Measurements from ENCODE around the gene ABAT. TPM values are rescaled to one million over a fixed set of nuclear protein-coding genes. Genes with fewer than 3 reads are reported as not detected.
"Not testable (repeated sequence)": the region's sequence is repeated elsewhere in the genome, so short reads cannot be mapped to it uniquely, and the experiment has no call there.

ABAT gene
- total RNA-seq, 2 donors from 2014 or later, result 9.8 to 14.9 TPM

GRCh38 chr16:8785408-8785807 lies 111.0 kb downstream of the ABAT start:
- Histone ChIP-seq H3K4me3 (no peak overlapping the region), H3K27ac (no peak overlapping the region), H3K4me1 (no peaks in the 10 kb centered on the region), H3K27me3 (no peaks in the 10 kb centered on the region), H3K9me3 (no peaks in the 10 kb centered on the region), H3K36me3 (no peaks in the 10 kb centered on the region)
- no peak for TF ChIP-seq CTCF (IDR thresholded peaks at IDR 0.05)
- DNase-seq (ENCODE audit: low spot score), result no peak

DNA sequence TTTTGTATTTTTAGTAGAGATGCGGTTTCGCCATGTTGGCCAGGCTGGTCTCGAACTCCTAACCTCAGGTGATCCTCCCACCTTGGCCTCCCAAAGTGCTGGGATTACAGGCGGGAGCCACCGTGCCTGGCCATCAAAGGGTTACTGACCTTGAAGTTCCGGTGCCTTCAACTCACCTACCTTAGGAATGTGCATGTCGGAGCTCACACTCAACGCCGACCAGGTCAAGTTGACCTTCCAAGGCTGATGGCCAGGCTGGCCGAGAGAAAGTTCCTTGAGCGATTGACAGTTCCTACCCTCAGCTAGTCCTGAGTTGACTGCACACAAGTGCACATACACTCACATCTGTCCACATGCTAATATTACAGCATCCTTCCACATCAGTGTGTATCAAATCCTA lies 111.9 kb downstream of the ABAT start:
- not testable (repeated sequence) for H3K9me3 ChIP-seq; H3K27me3 ChIP-seq; H3K4me3 ChIP-seq; DNase-seq (ENCODE audit: low spot score); H3K36me3 ChIP-seq; H3K27ac ChIP-seq; H3K4me1 ChIP-seq

GRCh38 chr16:8788578-8789172 lies 114.3 kb downstream of the ABAT start:
- no peaks in the 10 kb centered on the region for H3K4me1 ChIP-seq
- H3K27me3 ChIP-seq, result no peaks in the 10 kb centered on the region
- no peak overlapping the region for H3K27ac ChIP-seq
- no peak for DNase-seq (ENCODE audit: low spot score)
- TF ChIP-seq CTCF (IDR thresholded peaks at IDR 0.05), result no peak
- H3K9me3 ChIP-seq, result no peaks in the 10 kb centered on the region
- no peaks in the 10 kb centered on the region for H3K36me3 ChIP-seq
- no peak overlapping the region for H3K4me3 ChIP-seq

DNA sequence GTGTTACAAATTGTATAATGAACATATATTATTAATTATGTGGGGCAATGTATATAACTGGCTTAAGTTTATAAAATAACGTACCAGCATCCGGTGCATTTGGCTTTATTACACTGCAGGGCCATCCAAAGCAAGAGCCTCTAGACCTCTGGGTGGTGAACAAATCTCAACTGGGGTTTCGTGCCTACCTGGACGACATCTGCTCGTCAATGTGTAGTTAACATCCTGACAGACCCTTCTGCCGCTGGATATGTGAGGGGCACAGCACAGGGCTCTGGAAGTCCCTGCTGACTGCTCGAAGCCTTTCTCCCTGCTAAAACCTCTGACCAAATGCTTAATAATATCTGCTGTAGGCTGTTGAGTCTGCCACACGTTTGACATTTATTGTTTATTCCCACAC lies 120.7 kb downstream of the ABAT start:
- Histone ChIP-seq H3K4me1 (peaks cover 0 to 29% of the 10 kb centered on the region in 2 donors), H3K27me3 (no peaks in the 10 kb centered on the region), H3K9me3 (no peaks in the 10 kb centered on the region), H3K27ac (no peak overlapping the region), H3K4me3 (no peak overlapping the region), H3K36me3 (no peaks in the 10 kb centered on the region)
- no peak for TF ChIP-seq CTCF (IDR thresholded peaks at IDR 0.05)
- DNase-seq (ENCODE audit: low spot score), result no peak

- DNase-seq (ENCODE audit: low spot score), result no peak
- Histone ChIP-seq H3K36me3 (no peaks in the 10 kb centered on the region), H3K27ac (no peak overlapping the region), H3K4me3 (no peak overlapping the region), H3K9me3 (no peaks in the 10 kb centered on the region), H3K27me3 (no peaks in the 10 kb centered on the region), H3K4me1 (peaks cover 0 to 31% of the 10 kb centered on the region in 2 donors)
- no peak for TF ChIP-seq CTCF (IDR thresholded peaks at IDR 0.05)
These were observed 121.4 kb downstream of the ABAT start for GRCh38 chr16:8795818-8796217.

DNA sequence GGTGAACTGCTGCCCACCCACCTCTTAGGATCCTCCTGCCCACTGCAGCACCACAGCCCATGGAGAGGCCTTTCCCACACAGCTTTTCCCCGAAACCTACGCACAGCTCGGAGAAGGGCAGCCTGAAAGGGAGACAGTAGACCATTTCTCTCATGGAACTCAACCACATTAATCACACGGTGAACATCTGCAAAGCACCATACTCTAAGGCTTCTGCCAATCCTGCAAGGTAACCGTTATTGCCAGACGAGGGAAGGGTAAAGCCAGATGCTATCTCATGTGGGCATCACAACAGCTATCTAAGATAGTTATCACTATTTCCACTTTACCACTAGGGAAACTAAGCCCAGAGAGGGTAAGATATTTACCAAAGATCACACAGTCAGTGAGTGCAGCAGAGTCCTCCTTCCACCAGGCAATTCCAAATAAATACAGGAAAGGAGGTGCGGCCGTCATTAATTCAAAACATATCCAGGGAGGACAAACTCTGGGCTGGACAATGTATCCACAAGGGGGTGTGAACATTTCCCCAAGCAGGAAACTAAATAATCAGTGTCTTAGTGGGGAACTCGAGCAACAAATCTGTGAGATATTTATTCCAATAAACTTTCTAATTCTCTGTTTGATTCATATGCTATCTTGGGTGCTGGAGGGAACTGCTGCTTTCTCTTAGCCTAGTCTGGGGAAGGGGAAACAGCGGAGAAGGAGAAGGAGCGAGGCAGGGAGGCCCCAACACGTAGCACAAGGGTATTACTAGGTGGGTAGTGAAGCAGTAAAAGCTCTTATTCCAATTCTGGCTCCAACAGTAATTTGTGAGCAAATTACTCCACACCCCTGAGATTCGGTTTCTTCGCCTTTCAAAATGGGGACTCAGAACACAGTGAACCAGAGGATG lies 122.3 kb downstream of the ABAT start:
- Histone ChIP-seq H3K4me3 (peak overlapping the region; percentile 96 to 98), H3K9me3 (no peaks in the 10 kb centered on the region), H3K27me3 (no peaks in the 10 kb centered on the region), H3K27ac (peak overlapping the region; percentile 77 to 85), H3K36me3 (peaks cover 2% of the 10 kb centered on the region), H3K4me1 (peaks cover 0 to 31% of the 10 kb centered on the region in 2 donors)
- no peak for DNase-seq (ENCODE audit: low spot score)
- TF ChIP-seq CTCF (IDR thresholded peaks at IDR 0.05), result no peak

Data from right atrium auricular region (tissue), 2 donors.